ENCODE measurements around the gene SH3BGRL3.

DNA sequence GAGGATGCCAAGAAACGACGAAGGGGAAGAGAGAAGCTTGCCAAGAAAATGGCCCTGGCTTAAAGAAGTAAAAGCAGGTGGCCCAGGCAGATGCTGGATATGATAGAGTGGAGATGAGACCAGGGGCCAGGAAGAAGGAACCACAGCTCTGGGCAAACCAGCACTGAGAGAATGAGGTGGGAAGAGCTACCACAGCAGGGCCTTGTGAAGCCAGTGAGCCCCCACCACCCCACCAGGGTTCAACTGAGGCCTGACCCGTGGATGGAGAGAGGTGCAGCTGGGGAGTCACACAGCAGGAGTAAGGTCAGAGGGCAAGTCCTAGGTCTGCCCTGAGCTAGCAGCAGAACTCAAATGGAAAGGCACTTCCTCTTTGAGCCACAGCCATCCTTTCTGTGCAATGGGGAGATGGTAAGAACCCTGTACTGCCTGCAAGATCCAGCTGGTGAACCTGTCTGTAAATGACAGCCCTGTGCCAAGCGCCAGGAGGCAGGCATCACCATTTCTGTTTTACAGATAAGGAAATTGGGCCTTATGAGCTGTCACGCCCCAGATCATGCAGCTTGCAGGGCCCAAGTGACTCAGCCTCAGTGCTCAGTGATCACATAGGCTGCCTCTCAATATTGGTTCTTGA, 8.5 kb downstream of the SH3BGRL3 start:
- TF ChIP-seq, protein P1, sequence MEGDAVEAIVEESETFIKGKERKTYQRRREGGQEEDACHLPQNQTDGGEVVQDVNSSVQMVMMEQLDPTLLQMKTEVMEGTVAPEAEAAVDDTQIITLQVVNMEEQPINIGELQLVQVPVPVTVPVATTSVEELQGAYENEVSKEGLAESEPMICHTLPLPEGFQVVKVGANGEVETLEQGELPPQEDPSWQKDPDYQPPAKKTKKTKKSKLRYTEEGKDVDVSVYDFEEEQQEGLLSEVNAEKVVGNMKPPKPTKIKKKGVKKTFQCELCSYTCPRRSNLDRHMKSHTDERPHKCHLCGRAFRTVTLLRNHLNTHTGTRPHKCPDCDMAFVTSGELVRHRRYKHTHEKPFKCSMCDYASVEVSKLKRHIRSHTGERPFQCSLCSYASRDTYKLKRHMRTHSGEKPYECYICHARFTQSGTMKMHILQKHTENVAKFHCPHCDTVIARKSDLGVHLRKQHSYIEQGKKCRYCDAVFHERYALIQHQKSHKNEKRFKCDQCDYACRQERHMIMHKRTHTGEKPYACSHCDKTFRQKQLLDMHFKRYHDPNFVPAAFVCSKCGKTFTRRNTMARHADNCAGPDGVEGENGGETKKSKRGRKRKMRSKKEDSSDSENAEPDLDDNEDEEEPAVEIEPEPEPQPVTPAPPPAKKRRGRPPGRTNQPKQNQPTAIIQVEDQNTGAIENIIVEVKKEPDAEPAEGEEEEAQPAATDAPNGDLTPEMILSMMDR (conservative IDR thresholded peaks at IDR 0.05; ENCODE audit: low read depth in 2 of 2): no peak
- TF ChIP-seq EZH2 (IDR thresholded peaks at IDR 0.05; ENCODE audit: low read depth, unreplicated experiment) (no peak), ZNF331 (CRISPR knock-in tag; IDR thresholded peaks at IDR 0.05; ENCODE audit: low read depth) (no peak), CREB1 (CRISPR knock-in tag; IDR thresholded peaks at IDR 0.05; ENCODE audit: low read depth) (no peak), STAT1 (IDR thresholded peaks at IDR 0.05; ENCODE audit: unreplicated experiment) (no peak), EZH2phosphoT487 (IDR thresholded peaks at IDR 0.05; ENCODE audit: unreplicated experiment) (no peak), POLR2AphosphoS5 (IDR thresholded peaks at IDR 0.05; ENCODE audit: low read depth) (no peak), JUNB (IDR thresholded peaks at IDR 0.05; ENCODE audit: unreplicated experiment) (no peak), NANOG (IDR thresholded peaks at IDR 0.05; ENCODE audit: borderline replicate concordance) (no peak)
- TF ChIP-seq, protein P2, sequence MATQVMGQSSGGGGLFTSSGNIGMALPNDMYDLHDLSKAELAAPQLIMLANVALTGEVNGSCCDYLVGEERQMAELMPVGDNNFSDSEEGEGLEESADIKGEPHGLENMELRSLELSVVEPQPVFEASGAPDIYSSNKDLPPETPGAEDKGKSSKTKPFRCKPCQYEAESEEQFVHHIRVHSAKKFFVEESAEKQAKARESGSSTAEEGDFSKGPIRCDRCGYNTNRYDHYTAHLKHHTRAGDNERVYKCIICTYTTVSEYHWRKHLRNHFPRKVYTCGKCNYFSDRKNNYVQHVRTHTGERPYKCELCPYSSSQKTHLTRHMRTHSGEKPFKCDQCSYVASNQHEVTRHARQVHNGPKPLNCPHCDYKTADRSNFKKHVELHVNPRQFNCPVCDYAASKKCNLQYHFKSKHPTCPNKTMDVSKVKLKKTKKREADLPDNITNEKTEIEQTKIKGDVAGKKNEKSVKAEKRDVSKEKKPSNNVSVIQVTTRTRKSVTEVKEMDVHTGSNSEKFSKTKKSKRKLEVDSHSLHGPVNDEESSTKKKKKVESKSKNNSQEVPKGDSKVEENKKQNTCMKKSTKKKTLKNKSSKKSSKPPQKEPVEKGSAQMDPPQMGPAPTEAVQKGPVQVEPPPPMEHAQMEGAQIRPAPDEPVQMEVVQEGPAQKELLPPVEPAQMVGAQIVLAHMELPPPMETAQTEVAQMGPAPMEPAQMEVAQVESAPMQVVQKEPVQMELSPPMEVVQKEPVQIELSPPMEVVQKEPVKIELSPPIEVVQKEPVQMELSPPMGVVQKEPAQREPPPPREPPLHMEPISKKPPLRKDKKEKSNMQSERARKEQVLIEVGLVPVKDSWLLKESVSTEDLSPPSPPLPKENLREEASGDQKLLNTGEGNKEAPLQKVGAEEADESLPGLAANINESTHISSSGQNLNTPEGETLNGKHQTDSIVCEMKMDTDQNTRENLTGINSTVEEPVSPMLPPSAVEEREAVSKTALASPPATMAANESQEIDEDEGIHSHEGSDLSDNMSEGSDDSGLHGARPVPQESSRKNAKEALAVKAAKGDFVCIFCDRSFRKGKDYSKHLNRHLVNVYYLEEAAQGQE (IDR thresholded peaks at IDR 0.05; ENCODE audit: unreplicated experiment): no peak
- TF ChIP-seq, protein P3, sequence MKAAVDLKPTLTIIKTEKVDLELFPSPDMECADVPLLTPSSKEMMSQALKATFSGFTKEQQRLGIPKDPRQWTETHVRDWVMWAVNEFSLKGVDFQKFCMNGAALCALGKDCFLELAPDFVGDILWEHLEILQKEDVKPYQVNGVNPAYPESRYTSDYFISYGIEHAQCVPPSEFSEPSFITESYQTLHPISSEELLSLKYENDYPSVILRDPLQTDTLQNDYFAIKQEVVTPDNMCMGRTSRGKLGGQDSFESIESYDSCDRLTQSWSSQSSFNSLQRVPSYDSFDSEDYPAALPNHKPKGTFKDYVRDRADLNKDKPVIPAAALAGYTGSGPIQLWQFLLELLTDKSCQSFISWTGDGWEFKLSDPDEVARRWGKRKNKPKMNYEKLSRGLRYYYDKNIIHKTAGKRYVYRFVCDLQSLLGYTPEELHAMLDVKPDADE (IDR thresholded peaks at IDR 0.05): no peak

Data from GM23338 (cell line).